Tibial nerve (tissue), 3 donors: ENCODE results near the gene TSPAN6.

Experiments
- CTCF ChIP-seq, 5 experiments: fragments of 200-600 bp in 3 of 5; fragments of 450-650 bp in 2 of 5; sonication (generic) in 3 of 5; IDR thresholded peaks; one replicate each; pipeline ENCODE4 v1.5.1; 2016 to 2019; ENCODE audit warnings: antibody characterized with exemption in 5 of 5, mild to moderate bottlenecking in 3 of 5, moderate library complexity in 2 of 5
- POLR2A ChIP-seq, 2 donors: fragments of 450-650 bp; IDR thresholded peaks; one replicate each; pipeline ENCODE4 v1.6.1; 2017; ENCODE audit warnings: antibody characterized with exemption in 2 of 2, mild to moderate bottlenecking in 2 of 2, moderate library complexity in 2 of 2

- TF ChIP-seq CTCF (IDR thresholded peaks at IDR 0.05): no peak
- TF ChIP-seq POLR2A (IDR thresholded peaks at IDR 0.05): no peak
These were observed 36.9 kb upstream of the TSPAN6 start for GRCh38 chrX:100673397-100673953.
